ENCODE measurements around the gene MARCKSL1. TPM values are rescaled to one million over a fixed set of nuclear protein-coding genes. Genes with fewer than 3 reads are reported as not detected.
A peak's percentile ranks its signal among the peaks of the same experiment; 100 is the strongest.

Gene MARCKSL1
- total and polyA plus RNA-seq, 2 of the 13 experiments (the other 11 are each of a cell fraction or from before 2014, with no cell fraction given), result 81.9 to 155 TPM

DNA sequence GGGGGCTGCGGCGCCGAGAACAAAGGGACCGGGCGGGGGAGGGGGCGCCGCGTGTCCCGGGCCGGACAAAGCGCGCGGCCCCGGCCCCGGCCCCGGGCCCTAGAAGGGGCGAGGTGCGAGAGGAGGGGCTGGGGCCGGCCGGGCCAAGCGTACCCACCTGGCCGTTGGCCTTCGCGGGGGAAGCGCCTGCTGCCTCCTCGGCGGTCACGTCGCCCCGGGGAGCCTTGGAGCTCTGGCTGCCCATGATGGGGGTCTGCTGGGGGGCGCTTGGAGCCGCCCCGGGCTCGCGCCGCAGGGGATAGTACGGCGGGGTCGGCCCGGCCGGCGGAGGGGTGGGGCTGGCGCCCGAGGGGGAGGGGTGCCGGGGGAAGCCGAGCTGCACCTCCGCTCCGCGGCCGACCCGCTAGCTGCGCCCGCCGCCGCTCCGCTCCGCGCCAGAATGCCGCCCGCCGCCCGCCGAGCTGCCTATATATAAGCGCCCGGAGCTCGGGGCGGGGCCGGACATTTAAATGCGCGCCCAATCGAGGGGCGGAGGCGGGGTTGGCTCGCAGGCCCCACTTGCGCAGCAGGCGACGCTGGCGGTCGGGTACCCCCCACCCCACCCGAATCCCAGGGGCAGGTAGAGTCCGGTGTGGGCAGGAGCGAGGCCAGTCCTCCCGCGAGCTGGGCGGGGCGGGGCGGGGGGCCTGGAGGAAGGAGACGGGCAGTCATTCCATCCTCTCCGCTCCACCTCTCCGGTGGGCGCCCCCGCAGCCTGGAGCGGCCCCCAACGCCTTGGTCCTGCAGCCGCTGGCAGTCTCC lies at the start of gene MARCKSL1 (continued):
- no peak for TF ChIP-seq ZNF343 (CRISPR knock-in tag; IDR thresholded peaks at IDR 0.05)
- TF ChIP-seq RXRA (CRISPR knock-in tag; IDR thresholded peaks at IDR 0.05), result peak; percentile 38; the same call in 1 of the 2 replicates
- TF ChIP-seq ZNF781 (CRISPR knock-in tag; IDR thresholded peaks at IDR 0.05; ENCODE audit: borderline replicate concordance, not compliant biosample characterization), result no peak
- TF ChIP-seq, protein P1, sequence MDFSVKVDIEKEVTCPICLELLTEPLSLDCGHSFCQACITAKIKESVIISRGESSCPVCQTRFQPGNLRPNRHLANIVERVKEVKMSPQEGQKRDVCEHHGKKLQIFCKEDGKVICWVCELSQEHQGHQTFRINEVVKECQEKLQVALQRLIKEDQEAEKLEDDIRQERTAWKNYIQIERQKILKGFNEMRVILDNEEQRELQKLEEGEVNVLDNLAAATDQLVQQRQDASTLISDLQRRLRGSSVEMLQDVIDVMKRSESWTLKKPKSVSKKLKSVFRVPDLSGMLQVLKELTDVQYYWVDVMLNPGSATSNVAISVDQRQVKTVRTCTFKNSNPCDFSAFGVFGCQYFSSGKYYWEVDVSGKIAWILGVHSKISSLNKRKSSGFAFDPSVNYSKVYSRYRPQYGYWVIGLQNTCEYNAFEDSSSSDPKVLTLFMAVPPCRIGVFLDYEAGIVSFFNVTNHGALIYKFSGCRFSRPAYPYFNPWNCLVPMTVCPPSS (IDR thresholded peaks at IDR 0.05), result no peak
- TF ChIP-seq ZNF564 (CRISPR knock-in tag; IDR thresholded peaks at IDR 0.05), result no peak; the same call in 1 of the 2 replicates
- TF ChIP-seq ZFP37 (CRISPR knock-in tag; IDR thresholded peaks at IDR 0.05; ENCODE audit: borderline replicate concordance), result no peak
- no peak for TF ChIP-seq TEAD3 (CRISPR knock-in tag; optimal IDR thresholded peaks at IDR 0.05; ENCODE audit: borderline replicate concordance)
- no peak for TF ChIP-seq GTF3A (CRISPR knock-in tag; conservative IDR thresholded peaks at IDR 0.05)
- TF ChIP-seq NFYB (CRISPR knock-in tag; IDR thresholded peaks at IDR 0.05), result peak; percentile 48; the same call in 1 of the 2 replicates
- TF ChIP-seq CBX2 (IDR thresholded peaks at IDR 0.05; ENCODE audit: low read depth, low read length), result no peak
- TF ChIP-seq CBX2 (CRISPR knock-in tag; IDR thresholded peaks at IDR 0.05; ENCODE audit: low read depth), result no peak
- no peak; the same call in 1 of the 2 replicates for TF ChIP-seq JDP2 (CRISPR knock-in tag; IDR thresholded peaks at IDR 0.05; ENCODE audit: borderline replicate concordance)
- TF ChIP-seq, protein P2, sequence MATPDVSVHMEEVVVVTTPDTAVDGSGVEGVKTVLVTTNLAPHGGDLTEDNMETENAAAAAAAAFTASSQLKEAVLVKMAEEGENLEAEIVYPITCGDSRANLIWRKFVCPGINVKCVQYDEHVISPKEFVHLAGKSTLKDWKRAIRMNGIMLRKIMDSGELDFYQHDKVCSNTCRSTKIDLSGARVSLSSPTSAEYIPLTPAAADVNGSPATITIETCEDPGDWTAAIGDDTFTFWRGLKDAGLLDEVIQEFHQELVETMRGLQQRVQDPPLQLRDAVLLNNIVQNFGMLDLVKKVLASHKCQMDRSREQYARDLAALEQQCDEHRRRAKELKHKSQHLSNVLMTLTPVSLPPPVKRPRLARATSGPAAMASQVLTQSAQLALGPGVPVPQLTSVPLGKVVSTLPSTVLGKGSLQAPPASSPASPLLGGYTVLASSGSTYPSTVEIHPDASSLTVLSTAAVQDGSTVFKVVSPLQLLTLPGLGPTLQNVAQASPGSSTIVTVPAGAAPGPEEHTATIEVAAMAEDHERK (CRISPR knock-in tag; IDR thresholded peaks at IDR 0.05; ENCODE audit: low read depth), result no peak
- TF ChIP-seq, protein P3, sequence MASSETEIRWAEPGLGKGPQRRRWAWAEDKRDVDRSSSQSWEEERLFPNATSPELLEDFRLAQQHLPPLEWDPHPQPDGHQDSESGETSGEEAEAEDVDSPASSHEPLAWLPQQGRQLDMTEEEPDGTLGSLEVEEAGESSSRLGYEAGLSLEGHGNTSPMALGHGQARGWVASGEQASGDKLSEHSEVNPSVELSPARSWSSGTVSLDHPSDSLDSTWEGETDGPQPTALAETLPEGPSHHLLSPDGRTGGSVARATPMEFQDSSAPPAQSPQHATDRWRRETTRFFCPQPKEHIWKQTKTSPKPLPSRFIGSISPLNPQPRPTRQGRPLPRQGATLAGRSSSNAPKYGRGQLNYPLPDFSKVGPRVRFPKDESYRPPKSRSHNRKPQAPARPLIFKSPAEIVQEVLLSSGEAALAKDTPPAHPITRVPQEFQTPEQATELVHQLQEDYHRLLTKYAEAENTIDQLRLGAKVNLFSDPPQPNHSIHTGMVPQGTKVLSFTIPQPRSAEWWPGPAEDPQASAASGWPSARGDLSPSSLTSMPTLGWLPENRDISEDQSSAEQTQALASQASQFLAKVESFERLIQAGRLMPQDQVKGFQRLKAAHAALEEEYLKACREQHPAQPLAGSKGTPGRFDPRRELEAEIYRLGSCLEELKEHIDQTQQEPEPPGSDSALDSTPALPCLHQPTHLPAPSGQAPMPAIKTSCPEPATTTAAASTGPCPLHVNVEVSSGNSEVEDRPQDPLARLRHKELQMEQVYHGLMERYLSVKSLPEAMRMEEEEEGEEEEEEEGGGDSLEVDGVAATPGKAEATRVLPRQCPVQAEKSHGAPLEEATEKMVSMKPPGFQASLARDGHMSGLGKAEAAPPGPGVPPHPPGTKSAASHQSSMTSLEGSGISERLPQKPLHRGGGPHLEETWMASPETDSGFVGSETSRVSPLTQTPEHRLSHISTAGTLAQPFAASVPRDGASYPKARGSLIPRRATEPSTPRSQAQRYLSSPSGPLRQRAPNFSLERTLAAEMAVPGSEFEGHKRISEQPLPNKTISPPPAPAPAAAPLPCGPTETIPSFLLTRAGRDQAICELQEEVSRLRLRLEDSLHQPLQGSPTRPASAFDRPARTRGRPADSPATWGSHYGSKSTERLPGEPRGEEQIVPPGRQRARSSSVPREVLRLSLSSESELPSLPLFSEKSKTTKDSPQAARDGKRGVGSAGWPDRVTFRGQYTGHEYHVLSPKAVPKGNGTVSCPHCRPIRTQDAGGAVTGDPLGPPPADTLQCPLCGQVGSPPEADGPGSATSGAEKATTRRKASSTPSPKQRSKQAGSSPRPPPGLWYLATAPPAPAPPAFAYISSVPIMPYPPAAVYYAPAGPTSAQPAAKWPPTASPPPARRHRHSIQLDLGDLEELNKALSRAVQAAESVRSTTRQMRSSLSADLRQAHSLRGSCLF (CRISPR knock-in tag; IDR thresholded peaks at IDR 0.05; ENCODE audit: borderline replicate concordance), result no peak
- TF ChIP-seq MBD4 (IDR thresholded peaks at IDR 0.05; ENCODE audit: borderline replicate concordance, low read length), result no peak
- TF ChIP-seq, protein P4, sequence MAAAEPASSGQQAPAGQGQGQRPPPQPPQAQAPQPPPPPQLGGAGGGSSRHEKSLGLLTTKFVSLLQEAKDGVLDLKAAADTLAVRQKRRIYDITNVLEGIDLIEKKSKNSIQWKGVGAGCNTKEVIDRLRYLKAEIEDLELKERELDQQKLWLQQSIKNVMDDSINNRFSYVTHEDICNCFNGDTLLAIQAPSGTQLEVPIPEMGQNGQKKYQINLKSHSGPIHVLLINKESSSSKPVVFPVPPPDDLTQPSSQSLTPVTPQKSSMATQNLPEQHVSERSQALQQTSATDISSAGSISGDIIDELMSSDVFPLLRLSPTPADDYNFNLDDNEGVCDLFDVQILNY (CRISPR knock-in tag; conservative IDR thresholded peaks at IDR 0.05), result no peak
- TF ChIP-seq ZNF766 (CRISPR knock-in tag; IDR thresholded peaks at IDR 0.05; ENCODE audit: borderline replicate concordance), result 0 out of 2 replicates have a peak, but pooled peaks have one; percentile 24
- no peak; the same call in 1 of the 2 replicates for TF ChIP-seq MEIS2 (CRISPR knock-in tag; IDR thresholded peaks at IDR 0.05)
- no peak for TF ChIP-seq BHLHE40 (IDR thresholded peaks at IDR 0.05; ENCODE audit: low read length)
- no peak for TF ChIP-seq ZNF234 (CRISPR knock-in tag; conservative IDR thresholded peaks at IDR 0.05)
- TF ChIP-seq ZNF550 (CRISPR knock-in tag; IDR thresholded peaks at IDR 0.05; ENCODE audit: borderline replicate concordance), result no peak
- TF ChIP-seq ZNF629 (CRISPR knock-in tag; conservative IDR thresholded peaks at IDR 0.05), result no peak

Data from HepG2 (cell line).